DOHH2 (cell line): Measurements from ENCODE around the gene PSMD4.

Experiments
- CTCF ChIP-seq: fragments of 200-600 bp; sonication (generic); IDR thresholded peaks from one replicate; pipeline ENCODE4 v1.5.1; 2014; ENCODE audit warnings: antibody characterized with exemption, mild to moderate bottlenecking, low read depth, low read length; ENCODE audit not compliant: poor library complexity, severe bottlenecking
- EZH2phosphoT487 ChIP-seq: fragments of 200-600 bp; sonication (generic); IDR thresholded peaks from 2 replicates; pipeline ENCODE4 v1.6.1; 2017; ENCODE audit warnings: borderline replicate concordance, mild to moderate bottlenecking, antibody characterized with exemption, low read length, moderate library complexity, mixed read lengths

- no peak for TF ChIP-seq CTCF
- TF ChIP-seq EZH2phosphoT487, result no peak
Measured at GRCh38 chr1:151287341-151287699, 32.8 kb downstream of the PSMD4 start.
